Spleen (tissue), 11 donors: ENCODE results near the gene MRC1. TPM values are rescaled to one million over a fixed set of nuclear protein-coding genes. Genes with fewer than 3 reads are reported as not detected.

ENCODE experiments used
- DNase-seq: peaks from one replicate; pipeline ENCODE4 v3.0.0-alpha.2; 2020
- H3K27ac ChIP-seq, 8 donors: fragments of 200-600 bp; sonication (generic) in 7 of 8; 1 replicate in 4 of 8; 2 replicates in 4 of 8; pipeline versions ENCODE4 v1.5.0 to v1.8.0; 2016 to 2021; ENCODE audit warnings: inconsistent platforms in 4 of 8, mild to moderate bottlenecking in 4 of 8, moderate library complexity in 1 of 8
- H3K27me3 ChIP-seq, 7 donors: fragments of 200-600 bp; sonication (generic) in 6 of 7; replicated peaks in 1 of 7; 1 replicate in 4 of 7; 2 replicates in 3 of 7; pipeline versions ENCODE4 v1.5.0 to v1.8.0; 2016 to 2021; ENCODE audit warnings: inconsistent platforms in 3 of 7, mild to moderate bottlenecking in 1 of 7
- H3K36me3 ChIP-seq, 6 donors: fragments of 200-600 bp; sonication (generic) in 5 of 6; 1 replicate in 4 of 6; 2 replicates in 2 of 6; pipeline versions ENCODE4 v1.5.0 to v1.8.0; 2016 to 2021; ENCODE audit warnings: inconsistent platforms in 2 of 6
- H3K4me1 ChIP-seq, 6 donors: fragments of 200-600 bp; sonication (generic) in 5 of 6; 1 replicate in 3 of 6; 2 replicates in 3 of 6; pipeline versions ENCODE4 v1.5.0 to v1.8.0; 2016 to 2021; ENCODE audit warnings: inconsistent platforms in 3 of 6
- H3K4me3 ChIP-seq, 8 donors: fragments of 200-600 bp; sonication (generic) in 7 of 8; 1 replicate in 4 of 8; 2 replicates in 4 of 8; pipeline versions ENCODE4 v1.5.0 to v1.8.0; 2016 to 2021; ENCODE audit warnings: inconsistent platforms in 4 of 8, mild to moderate bottlenecking in 4 of 8, moderate library complexity in 2 of 8
- H3K9me3 ChIP-seq, 8 donors: fragments of 200-600 bp; sonication (generic) in 7 of 8; 1 replicate in 4 of 8; 2 replicates in 4 of 8; pipeline versions ENCODE4 v1.5.0 to v1.8.0; 2016 to 2021; ENCODE audit warnings: inconsistent platforms in 4 of 8
- CTCF ChIP-seq, 11 experiments: fragments of 200-600 bp in 7 of 11; fragments of 450-650 bp in 4 of 11; sonication (generic) in 4 of 11; IDR thresholded peaks in 8 of 11; conservative IDR thresholded peaks in 3 of 11; 1 replicate in 7 of 11; 2 replicates in 4 of 11; pipeline versions ENCODE4 v1.4.0 to v1.8.0; 2016 to 2021; ENCODE audit warnings: antibody characterized with exemption in 11 of 11, inconsistent platforms in 4 of 11, mild to moderate bottlenecking in 1 of 11
- POLR2A ChIP-seq, 3 donors: fragments of 450-650 bp; IDR thresholded peaks; one replicate each; pipeline ENCODE4 v1.5.1; 2017; ENCODE audit warnings: antibody characterized with exemption in 3 of 3, mild to moderate bottlenecking in 1 of 3
- POLR2AphosphoS5 ChIP-seq, 3 donors: sonication (generic); formaldehyde crosslinking; IDR thresholded peaks; one replicate each; pipeline ENCODE4 v1.5.1; 2017; ENCODE audit warnings: antibody characterized with exemption in 3 of 3
- WGBS, 5 donors: extraction: QIAGEN DNeasy Blood & Tissue Kit in 3 of 5; methylation state at CpG; one replicate each; pipeline versions ENCODE4 v1.1.5 to v1.1.7; 2013 to 2018; 5-methylcytosine and 5-hydroxymethylcytosine counted together
- intact Hi-C: fragments of 100-400 bp; cut with DNase I; formaldehyde crosslinking; loops from one replicate; pipeline ENCODE4 v1.15.0; 2023; ENCODE audit warnings: low total_unique reads
- polyA plus RNA-seq, 3 donors: library from polyadenylated mRNA; stranded (reverse); fragments of 200-250 nt; gene quantifications; one replicate each; pipeline ENCODE4 v1.2.1, GENCODE V29; 2013
- total RNA-seq, 7 donors: library from RNA; depleted of rRNA in 3 of 7; stranded (reverse); fragments of >200 nt in 3 of 7; fragmentation: NEBNext Ultra II Directional in 4 of 7; extraction: Animal tissue kit (Norgen Biotek cat#: 25700) in 4 of 7; gene quantifications; one replicate each; pipeline versions ENCODE4 v1.1.0 to v1.2.1, GENCODE V29; 2016 to 2021
- donor health status: healthy with polysubstance abuse.
- donor health status: DM: no; HTN: no; CAD: no; lungs with moderate emphysema.
- donor health status: DM: no; HTN: no; CAD: no.
- donor health status: Bipolar disorder and iron deficiency.
- donor health status: healthy.
- donor health status: DM: no; HTN: no; CAD: no.
- donor health status: DM: yes; HTN: yes; CAD: no.

The MRC1 gene
- total and polyA plus RNA-seq, 10 donors, result 9.9 to 370 (median 129) TPM

- Histone ChIP-seq H3K27me3 (no peaks in the 10 kb centered on the region), H3K4me3 (no peak overlapping the region), H3K36me3 (peaks cover 0 to 17% (median 0%) of the 10 kb centered on the region in 6 donors), H3K4me1 (no peaks in the 10 kb centered on the region), H3K9me3 (no peaks in the 10 kb centered on the region), H3K27ac (no peak overlapping the region)
- intact Hi-C loops, result no loop called here
- 85 to 95% (median 88%) methylated on average over 5 of the region's 5 CpGs for WGBS, 5 donors
- DNase-seq, result no peak
- TF ChIP-seq POLR2A (IDR thresholded peaks at IDR 0.05) (no peak), CTCF (IDR thresholded peaks at IDR 0.05 in 8 of 11, conservative IDR thresholded peaks at IDR 0.05 in 3 of 11) (no peak)
These were observed 105.3 kb downstream of the MRC1 start for GRCh38 chr10:17914169-17915045.

- no peak for DNase-seq
- Histone ChIP-seq H3K27ac (no peak overlapping the region), H3K36me3 (peaks cover 0 to 15% (median 0%) of the 10 kb centered on the region in 6 donors), H3K4me1 (no peaks in the 10 kb centered on the region), H3K4me3 (no peak overlapping the region), H3K27me3 (no peaks in the 10 kb centered on the region), H3K9me3 (no peaks in the 10 kb centered on the region)
- no peak for TF ChIP-seq POLR2AphosphoS5 (IDR thresholded peaks at IDR 0.05)
- TF ChIP-seq POLR2A (IDR thresholded peaks at IDR 0.05), result no peak
- no peak for TF ChIP-seq CTCF (IDR thresholded peaks at IDR 0.05 in 8 of 11, conservative IDR thresholded peaks at IDR 0.05 in 3 of 11)
- intact Hi-C loops, result no loop called here
- 75 to 90% (median 82%) methylated on average over 4 of the region's 4 CpGs for WGBS, 5 donors
These were observed 106.0 kb downstream of the MRC1 start for GRCh38 chr10:17915181-17915580.

GRCh38 chr10:17918187-17918903, 109.2 kb downstream of the MRC1 start:
- TF ChIP-seq CTCF (IDR thresholded peaks at IDR 0.05 in 8 of 11, conservative IDR thresholded peaks at IDR 0.05 in 3 of 11) (no peak), POLR2A (IDR thresholded peaks at IDR 0.05) (no peak), POLR2AphosphoS5 (IDR thresholded peaks at IDR 0.05) (no peak)
- no peaks in the 10 kb centered on the region for H3K4me1 ChIP-seq
- no peak for DNase-seq

DNA sequence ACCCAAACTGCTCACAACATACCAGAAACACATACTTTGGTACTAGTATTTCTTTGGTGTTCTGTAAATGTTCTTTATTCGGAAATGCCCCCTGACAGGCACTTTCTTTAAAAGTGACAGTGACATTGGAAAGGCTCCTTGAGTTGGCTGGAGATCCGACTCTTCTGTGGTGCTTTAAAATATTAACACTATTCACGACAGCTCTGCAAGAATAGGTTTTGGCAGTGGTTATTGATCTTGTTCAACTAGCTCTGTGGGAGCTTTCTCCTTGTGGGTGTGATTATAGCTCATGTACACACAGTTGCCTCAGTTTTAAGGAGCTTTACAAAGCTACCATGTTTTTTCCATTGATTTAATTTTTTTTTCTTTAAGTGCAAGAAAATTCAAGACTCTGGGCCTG, 112.2 kb downstream of the MRC1 start:
- WGBS, 5 donors, result 78 to 88% (median 85%) methylated on average over 3 of the region's 3 CpGs
- TF ChIP-seq CTCF (IDR thresholded peaks at IDR 0.05 in 8 of 11, conservative IDR thresholded peaks at IDR 0.05 in 3 of 11), result no peak
- no peak for TF ChIP-seq POLR2A (IDR thresholded peaks at IDR 0.05)
- no peak for TF ChIP-seq POLR2AphosphoS5 (IDR thresholded peaks at IDR 0.05)

More at GRCh38 chr10:17918187-17918903, 109.2 kb downstream of the MRC1 start:
- no peak overlapping the region for H3K27ac ChIP-seq
- intact Hi-C loops, result no loop called here
- no peaks in the 10 kb centered on the region for H3K27me3 ChIP-seq
- WGBS, 5 donors, result 65 to 85% (median 73%) methylated on average over 12 of the region's 12 CpGs
- no peak overlapping the region for H3K4me3 ChIP-seq
- H3K9me3 ChIP-seq, result no peaks in the 10 kb centered on the region
- H3K36me3 ChIP-seq, result no peaks in the 10 kb centered on the region

More for the DNA sequence above, 112.2 kb downstream of the MRC1 start:
- no peaks in the 10 kb centered on the region for H3K9me3 ChIP-seq
- no peaks in the 10 kb centered on the region for H3K27me3 ChIP-seq
- intact Hi-C loops, result no loop called here
- no peak for DNase-seq
- no peaks in the 10 kb centered on the region for H3K4me1 ChIP-seq
- H3K27ac ChIP-seq, result no peak overlapping the region
- H3K36me3 ChIP-seq, result no peaks in the 10 kb centered on the region
- H3K4me3 ChIP-seq, result no peak overlapping the region
